ENCODE data around the gene LOXHD1.

GRCh38 chr18:46567196-46567595 lies 89.8 kb downstream of the LOXHD1 start:
- TF ChIP-seq CTCF (IDR thresholded peaks at IDR 0.05 in 4 of 5, conservative IDR thresholded peaks at IDR 0.05 in 1 of 5) (no peak), POLR2A (IDR thresholded peaks at IDR 0.05) (no peak)

All from gastrocnemius medialis (tissue), 4 donors.